Measurements from ENCODE around the gene TMC4.

DNA sequence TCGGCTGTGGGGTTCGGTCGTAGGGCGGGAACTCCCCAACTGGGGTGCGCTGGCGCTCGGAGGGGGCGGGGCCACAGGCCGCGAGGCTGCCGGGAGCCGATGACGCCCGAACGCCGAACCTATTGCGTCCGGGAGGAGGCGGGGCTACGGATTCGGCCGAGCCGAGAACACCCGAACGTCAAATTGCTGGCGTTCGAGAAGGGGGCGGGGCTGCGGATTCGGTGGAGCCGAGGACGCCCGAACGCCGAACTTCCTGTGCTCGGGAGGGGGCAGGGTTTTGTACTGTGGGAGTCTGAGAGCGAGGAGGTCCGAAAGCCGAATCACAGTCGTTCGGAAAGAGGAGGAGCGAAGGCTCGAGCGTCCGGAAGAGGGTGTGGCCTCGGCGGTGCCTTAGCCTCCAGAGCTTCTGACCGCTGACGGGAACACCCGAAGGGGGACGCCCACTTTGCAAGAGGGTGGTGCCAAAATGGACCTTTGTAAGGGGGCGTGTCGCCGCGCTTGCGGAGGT, 17.6 kb upstream of the TMC4 start:
- TF ChIP-seq, protein P1, sequence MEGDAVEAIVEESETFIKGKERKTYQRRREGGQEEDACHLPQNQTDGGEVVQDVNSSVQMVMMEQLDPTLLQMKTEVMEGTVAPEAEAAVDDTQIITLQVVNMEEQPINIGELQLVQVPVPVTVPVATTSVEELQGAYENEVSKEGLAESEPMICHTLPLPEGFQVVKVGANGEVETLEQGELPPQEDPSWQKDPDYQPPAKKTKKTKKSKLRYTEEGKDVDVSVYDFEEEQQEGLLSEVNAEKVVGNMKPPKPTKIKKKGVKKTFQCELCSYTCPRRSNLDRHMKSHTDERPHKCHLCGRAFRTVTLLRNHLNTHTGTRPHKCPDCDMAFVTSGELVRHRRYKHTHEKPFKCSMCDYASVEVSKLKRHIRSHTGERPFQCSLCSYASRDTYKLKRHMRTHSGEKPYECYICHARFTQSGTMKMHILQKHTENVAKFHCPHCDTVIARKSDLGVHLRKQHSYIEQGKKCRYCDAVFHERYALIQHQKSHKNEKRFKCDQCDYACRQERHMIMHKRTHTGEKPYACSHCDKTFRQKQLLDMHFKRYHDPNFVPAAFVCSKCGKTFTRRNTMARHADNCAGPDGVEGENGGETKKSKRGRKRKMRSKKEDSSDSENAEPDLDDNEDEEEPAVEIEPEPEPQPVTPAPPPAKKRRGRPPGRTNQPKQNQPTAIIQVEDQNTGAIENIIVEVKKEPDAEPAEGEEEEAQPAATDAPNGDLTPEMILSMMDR (IDR thresholded peaks at IDR 0.05) = no peak
- no peak for TF ChIP-seq POLR2A (IDR thresholded peaks at IDR 0.05)
- no peak for TF ChIP-seq EP300 (IDR thresholded peaks at IDR 0.05)

All from gastroesophageal sphincter (tissue), 3 donors.